ENCODE measurements around the gene PLXNB3.

The PLXNB3 gene

GRCh38 chrX:153773218-153773611 lies 9.2 kb downstream of the PLXNB3 start:
- Histone ChIP-seq H3K27me3 (ENCODE audit: insufficient read depth, low read length) (no peaks in the 10 kb centered on the region), H3K9ac (ENCODE audit: low read depth, low read length) (no peak overlapping the region), H3K27ac (ENCODE audit: low read length) (no peak overlapping the region), H3K9me3 (ENCODE audit: insufficient read depth, low read depth, low read length) (no peaks in the 10 kb centered on the region), H3K36me3 (ENCODE audit: insufficient read depth, low read depth, low read length) (no peaks in the 10 kb centered on the region), H3K4me1 (ENCODE audit: insufficient read depth, low read length) (no peaks in the 10 kb centered on the region), H3K4me3 (ENCODE audit: low read length) (no peak overlapping the region)

GRCh38 chrX:153773741-153774575 lies 9.9 kb downstream of the PLXNB3 start:
- Histone ChIP-seq H3K4me1 (ENCODE audit: insufficient read depth, low read length) (no peaks in the 10 kb centered on the region), H3K27me3 (ENCODE audit: insufficient read depth, low read length) (no peaks in the 10 kb centered on the region), H3K27ac (ENCODE audit: low read length) (no peak overlapping the region), H3K36me3 (ENCODE audit: insufficient read depth, low read depth, low read length) (no peaks in the 10 kb centered on the region), H3K9ac (ENCODE audit: low read depth, low read length) (no peak overlapping the region), H3K4me3 (ENCODE audit: low read length) (no peak overlapping the region), H3K9me3 (ENCODE audit: insufficient read depth, low read depth, low read length) (no peaks in the 10 kb centered on the region)

GRCh38 chrX:153774576-153775292 lies 10.7 kb downstream of the PLXNB3 start:
- Histone ChIP-seq H3K4me3 (ENCODE audit: low read length) (no peak overlapping the region), H3K27ac (ENCODE audit: low read length) (no peak overlapping the region), H3K36me3 (ENCODE audit: insufficient read depth, low read depth, low read length) (no peaks in the 10 kb centered on the region), H3K4me1 (ENCODE audit: insufficient read depth, low read length) (no peaks in the 10 kb centered on the region), H3K9ac (ENCODE audit: low read depth, low read length) (no peak overlapping the region), H3K9me3 (ENCODE audit: insufficient read depth, low read depth, low read length) (no peaks in the 10 kb centered on the region), H3K27me3 (ENCODE audit: insufficient read depth, low read length) (no peaks in the 10 kb centered on the region)

- Histone ChIP-seq H3K9me3 (ENCODE audit: insufficient read depth, low read depth, low read length) (no peaks in the 10 kb centered on the region), H3K4me1 (ENCODE audit: insufficient read depth, low read length) (no peaks in the 10 kb centered on the region), H3K27ac (ENCODE audit: low read length) (no peak overlapping the region), H3K27me3 (ENCODE audit: insufficient read depth, low read length) (no peaks in the 10 kb centered on the region), H3K4me3 (ENCODE audit: low read length) (no peak overlapping the region), H3K9ac (ENCODE audit: low read depth, low read length) (no peak overlapping the region), H3K36me3 (ENCODE audit: insufficient read depth, low read depth, low read length) (no peaks in the 10 kb centered on the region)
Measured at GRCh38 chrX:153775293-153776119, 11.5 kb downstream of the PLXNB3 start.

GRCh38 chrX:153776120-153776599 lies 12.1 kb downstream of the PLXNB3 start:
- H3K27me3 ChIP-seq (ENCODE audit: insufficient read depth, low read length) = no peaks in the 10 kb centered on the region
- H3K36me3 ChIP-seq (ENCODE audit: insufficient read depth, low read depth, low read length) = no peaks in the 10 kb centered on the region
- H3K4me3 ChIP-seq (ENCODE audit: low read length) = no peak overlapping the region
- H3K9ac ChIP-seq (ENCODE audit: low read depth, low read length) = no peak overlapping the region
- H3K9me3 ChIP-seq (ENCODE audit: insufficient read depth, low read depth, low read length) = no peaks in the 10 kb centered on the region
- no peak overlapping the region for H3K27ac ChIP-seq (ENCODE audit: low read length)
- H3K4me1 ChIP-seq (ENCODE audit: insufficient read depth, low read length) = no peaks in the 10 kb centered on the region

GRCh38 chrX:153776611-153777045 lies 12.6 kb downstream of the PLXNB3 start:
- no peaks in the 10 kb centered on the region for H3K9me3 ChIP-seq (ENCODE audit: insufficient read depth, low read depth, low read length)
- no peak overlapping the region for H3K4me3 ChIP-seq (ENCODE audit: low read length)
- no peaks in the 10 kb centered on the region for H3K4me1 ChIP-seq (ENCODE audit: insufficient read depth, low read length)
- H3K9ac ChIP-seq (ENCODE audit: low read depth, low read length) = no peak overlapping the region
- H3K27me3 ChIP-seq (ENCODE audit: insufficient read depth, low read length) = no peaks in the 10 kb centered on the region
- no peak overlapping the region for H3K27ac ChIP-seq (ENCODE audit: low read length)
- H3K36me3 ChIP-seq (ENCODE audit: insufficient read depth, low read depth, low read length) = no peaks in the 10 kb centered on the region

GRCh38 chrX:153777261-153778090 lies 13.4 kb downstream of the PLXNB3 start:
- Histone ChIP-seq H3K9ac (ENCODE audit: low read depth, low read length) (no peak overlapping the region), H3K27ac (ENCODE audit: low read length) (no peak overlapping the region), H3K27me3 (ENCODE audit: insufficient read depth, low read length) (no peaks in the 10 kb centered on the region), H3K9me3 (ENCODE audit: insufficient read depth, low read depth, low read length) (no peaks in the 10 kb centered on the region), H3K4me3 (ENCODE audit: low read length) (no peak overlapping the region), H3K36me3 (ENCODE audit: insufficient read depth, low read depth, low read length) (no peaks in the 10 kb centered on the region), H3K4me1 (ENCODE audit: insufficient read depth, low read length) (no peaks in the 10 kb centered on the region)

GRCh38 chrX:153778181-153778580 lies 14.1 kb downstream of the PLXNB3 start:
- H3K27me3 ChIP-seq (ENCODE audit: insufficient read depth, low read length) = no peaks in the 10 kb centered on the region
- no peaks in the 10 kb centered on the region for H3K9me3 ChIP-seq (ENCODE audit: insufficient read depth, low read depth, low read length)
- H3K4me3 ChIP-seq (ENCODE audit: low read length) = no peak overlapping the region
- H3K27ac ChIP-seq (ENCODE audit: low read length) = no peak overlapping the region
- H3K36me3 ChIP-seq (ENCODE audit: insufficient read depth, low read depth, low read length) = no peaks in the 10 kb centered on the region
- H3K4me1 ChIP-seq (ENCODE audit: insufficient read depth, low read length) = no peaks in the 10 kb centered on the region
- H3K9ac ChIP-seq (ENCODE audit: low read depth, low read length) = no peak overlapping the region

- H3K27ac ChIP-seq (ENCODE audit: low read length) = no peak overlapping the region
- no peaks in the 10 kb centered on the region for H3K4me1 ChIP-seq (ENCODE audit: insufficient read depth, low read length)
- H3K9ac ChIP-seq (ENCODE audit: low read depth, low read length) = no peak overlapping the region
- no peaks in the 10 kb centered on the region for H3K27me3 ChIP-seq (ENCODE audit: insufficient read depth, low read length)
- no peaks in the 10 kb centered on the region for H3K9me3 ChIP-seq (ENCODE audit: insufficient read depth, low read depth, low read length)
- no peak overlapping the region for H3K4me3 ChIP-seq (ENCODE audit: low read length)
- H3K36me3 ChIP-seq (ENCODE audit: insufficient read depth, low read depth, low read length) = no peaks in the 10 kb centered on the region
Measured at GRCh38 chrX:153778684-153779101, 14.6 kb downstream of the PLXNB3 start.

- Histone ChIP-seq H3K27me3 (ENCODE audit: insufficient read depth, low read length) (no peaks in the 10 kb centered on the region), H3K9me3 (ENCODE audit: insufficient read depth, low read depth, low read length) (no peaks in the 10 kb centered on the region), H3K4me1 (ENCODE audit: insufficient read depth, low read length) (no peaks in the 10 kb centered on the region), H3K4me3 (ENCODE audit: low read length) (no peak overlapping the region), H3K9ac (ENCODE audit: low read depth, low read length) (no peak overlapping the region), H3K36me3 (ENCODE audit: insufficient read depth, low read depth, low read length) (no peaks in the 10 kb centered on the region), H3K27ac (ENCODE audit: low read length) (no peak overlapping the region)
Measured at GRCh38 chrX:153779891-153780677, 16.0 kb downstream of the PLXNB3 start.
